ENCODE results near the gene PABPC5.

Gene PABPC5

GRCh38 chrX:91434351-91435168 lies at the start of gene PABPC5:
Gene PABPC5, plus strand, starts transcription at chrX:91434839. Its CDS starts 739 bp downstream, at chrX:91435578.
- peak; percentile 79 to 89 for DNase-seq (ENCODE audit: low read depth in 2 of 2)
- TF ChIP-seq CTCF (IDR thresholded peaks at IDR 0.05; ENCODE audit: low read depth, low read length): no peak
- H3K4me3 ChIP-seq (replicated peaks in 1 of 2; ENCODE audit: low read depth in 2 of 2, low read length in 2 of 2): peak within 1 kb of the TSS; percentile 44 to 54

GRCh38 chrX:91389026-91389425 lies 45.6 kb upstream of the PABPC5 start:
- no peak for DNase-seq (ENCODE audit: low read depth in 2 of 2)
- H3K4me3 ChIP-seq (replicated peaks in 1 of 2; ENCODE audit: low read depth in 2 of 2, low read length in 2 of 2): no peak overlapping the region
- no peak for TF ChIP-seq CTCF (IDR thresholded peaks at IDR 0.05; ENCODE audit: low read depth, low read length)

- peak; percentile 28 for TF ChIP-seq CTCF (IDR thresholded peaks at IDR 0.05; ENCODE audit: low read depth, low read length)
- DNase-seq (ENCODE audit: low read depth in 2 of 2): peak; percentile 1 to 9
- no peak overlapping the region for H3K4me3 ChIP-seq (replicated peaks in 1 of 2; ENCODE audit: low read depth in 2 of 2, low read length in 2 of 2)
Observed at GRCh38 chrX:91414713-91415112, 19.9 kb upstream of the PABPC5 start.

- TF ChIP-seq CTCF (IDR thresholded peaks at IDR 0.05; ENCODE audit: low read depth, low read length): no peak
- peak overlapping the region; percentile 44 to 54 for H3K4me3 ChIP-seq (replicated peaks in 1 of 2; ENCODE audit: low read depth in 2 of 2, low read length in 2 of 2)
- peak; percentile 0 to 2 for DNase-seq (ENCODE audit: low read depth in 2 of 2)
Observed at GRCh38 chrX:91435395-91435794, 756 bp downstream of the PABPC5 start.

Measured in cardiac fibroblast (primary cell).